ENCODE measurements around the gene FNDC3B.

DNA sequence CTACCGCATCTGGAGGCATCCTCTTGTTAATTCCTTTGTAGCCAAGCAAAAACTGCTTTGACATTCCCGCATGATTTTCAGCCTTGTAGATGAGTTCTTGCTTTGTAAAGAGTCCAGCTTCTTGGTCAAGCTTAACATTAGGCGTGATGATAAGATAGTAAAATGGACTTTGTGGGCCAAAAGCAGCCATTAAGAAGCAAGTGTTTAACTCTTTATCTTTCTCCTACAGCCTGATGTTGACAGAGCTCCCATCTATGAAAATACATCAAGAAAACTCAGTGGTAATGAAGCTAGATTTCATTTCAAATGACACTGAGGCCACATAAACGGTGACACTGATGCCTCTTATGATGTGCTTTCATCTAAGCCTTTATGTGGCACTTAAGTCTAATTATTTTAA lies 33.2 kb downstream of the FNDC3B start:
- TF ChIP-seq, protein P1, sequence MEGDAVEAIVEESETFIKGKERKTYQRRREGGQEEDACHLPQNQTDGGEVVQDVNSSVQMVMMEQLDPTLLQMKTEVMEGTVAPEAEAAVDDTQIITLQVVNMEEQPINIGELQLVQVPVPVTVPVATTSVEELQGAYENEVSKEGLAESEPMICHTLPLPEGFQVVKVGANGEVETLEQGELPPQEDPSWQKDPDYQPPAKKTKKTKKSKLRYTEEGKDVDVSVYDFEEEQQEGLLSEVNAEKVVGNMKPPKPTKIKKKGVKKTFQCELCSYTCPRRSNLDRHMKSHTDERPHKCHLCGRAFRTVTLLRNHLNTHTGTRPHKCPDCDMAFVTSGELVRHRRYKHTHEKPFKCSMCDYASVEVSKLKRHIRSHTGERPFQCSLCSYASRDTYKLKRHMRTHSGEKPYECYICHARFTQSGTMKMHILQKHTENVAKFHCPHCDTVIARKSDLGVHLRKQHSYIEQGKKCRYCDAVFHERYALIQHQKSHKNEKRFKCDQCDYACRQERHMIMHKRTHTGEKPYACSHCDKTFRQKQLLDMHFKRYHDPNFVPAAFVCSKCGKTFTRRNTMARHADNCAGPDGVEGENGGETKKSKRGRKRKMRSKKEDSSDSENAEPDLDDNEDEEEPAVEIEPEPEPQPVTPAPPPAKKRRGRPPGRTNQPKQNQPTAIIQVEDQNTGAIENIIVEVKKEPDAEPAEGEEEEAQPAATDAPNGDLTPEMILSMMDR (IDR thresholded peaks at IDR 0.05) = no peak
- no peak for TF ChIP-seq POLR2A (IDR thresholded peaks at IDR 0.05)

All from suprapubic skin (tissue), 3 donors.